ENCODE results near the gene POLR2F.
"Not testable (repeated sequence)": the region's sequence is repeated elsewhere in the genome, so short reads cannot be mapped to it uniquely, and the experiment has no call there.

POLR2F gene

DNA sequence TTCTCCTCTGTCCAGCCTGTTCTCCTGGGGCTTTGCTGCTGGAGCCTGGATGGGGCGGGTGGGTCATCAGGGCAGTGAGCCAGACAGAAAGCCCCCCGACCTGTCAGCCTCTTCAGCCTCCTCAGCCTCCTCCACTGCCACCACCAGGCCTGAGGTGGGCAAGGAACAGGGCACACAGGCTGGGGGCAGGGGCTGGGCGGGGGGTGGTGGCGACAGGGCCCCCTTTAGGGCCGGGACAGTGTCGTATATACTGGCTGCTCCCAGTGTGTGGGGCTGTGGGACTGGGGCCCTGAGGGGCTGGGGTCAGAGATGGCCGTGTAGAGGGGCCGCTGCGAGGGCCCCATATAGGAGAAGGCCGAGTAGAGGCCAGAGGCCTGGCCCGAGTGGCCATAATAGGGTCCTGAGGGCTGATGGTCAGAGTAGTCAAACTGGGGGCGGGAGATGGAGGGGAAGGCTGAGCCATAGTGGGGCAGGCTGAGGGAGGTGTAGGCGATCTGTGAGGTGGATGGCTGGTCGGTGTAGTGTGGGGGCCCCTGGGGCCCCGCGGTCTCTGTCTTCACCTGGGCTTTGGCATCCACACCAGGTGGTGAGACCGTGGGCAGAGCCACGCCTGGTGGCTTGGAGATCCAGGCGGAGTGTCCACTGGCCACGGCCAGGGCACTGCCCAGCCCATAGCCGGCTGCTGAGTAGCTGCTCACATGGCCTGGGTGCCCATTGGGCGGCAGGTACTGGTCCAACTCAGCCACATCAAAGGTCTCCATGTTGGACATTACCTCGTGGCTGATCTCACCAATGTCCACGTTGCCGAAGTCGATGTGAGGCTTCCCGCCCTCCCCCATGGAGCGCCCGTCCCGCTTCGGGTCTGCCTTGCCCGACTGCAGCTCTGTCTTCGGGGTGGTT is 20.0 kb downstream of the POLR2F start:
- no peak for DNase-seq (ENCODE audit: low read depth in 2 of 2)
- TF ChIP-seq CTCF (IDR thresholded peaks at IDR 0.05; ENCODE audit: low read depth, low read length) = no peak
- H3K4me3 ChIP-seq (replicated peaks in 1 of 2; ENCODE audit: low read depth in 2 of 2, low read length in 2 of 2) = no peak overlapping the region

DNA sequence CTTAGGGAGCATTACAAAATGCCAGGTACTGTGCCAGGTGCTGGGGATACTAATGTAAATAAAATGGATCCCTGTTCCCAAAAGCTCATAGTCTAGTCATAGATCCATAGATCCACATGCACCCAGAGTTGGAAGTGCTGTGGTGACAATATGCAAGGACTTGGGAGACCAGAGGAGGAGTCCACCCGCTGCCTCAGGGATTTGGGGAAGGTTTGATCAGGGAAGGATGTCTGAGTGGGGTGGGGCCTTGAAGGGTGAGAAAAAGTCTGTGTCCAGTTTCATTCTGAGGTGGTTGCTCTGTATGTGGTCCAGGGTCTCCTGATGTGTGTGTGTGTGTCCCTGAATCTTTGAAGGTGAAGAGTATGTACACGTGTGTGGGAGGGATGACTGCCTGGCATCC is 21.7 kb downstream of the POLR2F start:
- DNase-seq (ENCODE audit: low read depth in 2 of 2) = no peak
- no peak for TF ChIP-seq CTCF (IDR thresholded peaks at IDR 0.05; ENCODE audit: low read depth, low read length)
- no peak overlapping the region for H3K4me3 ChIP-seq (replicated peaks in 1 of 2; ENCODE audit: low read depth in 2 of 2, low read length in 2 of 2)

DNA sequence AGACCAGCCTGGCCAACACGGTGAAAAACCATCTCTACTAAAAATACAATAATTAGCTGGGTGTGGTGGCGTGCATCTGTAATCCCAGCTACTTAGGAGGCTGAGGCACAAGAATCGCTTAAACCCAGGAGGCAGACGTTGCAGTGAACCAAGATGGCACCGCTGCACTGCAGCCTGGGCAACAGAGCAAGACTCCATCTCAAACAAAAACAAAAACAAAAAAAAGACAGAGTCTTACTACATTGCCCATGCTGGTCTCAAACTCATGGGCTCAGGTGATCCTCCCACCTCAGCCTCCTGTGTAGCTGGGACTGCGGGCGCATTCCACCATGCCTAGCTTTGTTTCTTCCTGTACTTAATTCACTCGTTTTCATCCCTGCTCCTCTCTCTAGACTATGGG is 22.5 kb downstream of the POLR2F start:
- not testable (repeated sequence) for H3K4me3 ChIP-seq (replicated peaks in 1 of 2; ENCODE audit: low read depth in 2 of 2, low read length in 2 of 2); DNase-seq (ENCODE audit: low read depth in 2 of 2)

DNA sequence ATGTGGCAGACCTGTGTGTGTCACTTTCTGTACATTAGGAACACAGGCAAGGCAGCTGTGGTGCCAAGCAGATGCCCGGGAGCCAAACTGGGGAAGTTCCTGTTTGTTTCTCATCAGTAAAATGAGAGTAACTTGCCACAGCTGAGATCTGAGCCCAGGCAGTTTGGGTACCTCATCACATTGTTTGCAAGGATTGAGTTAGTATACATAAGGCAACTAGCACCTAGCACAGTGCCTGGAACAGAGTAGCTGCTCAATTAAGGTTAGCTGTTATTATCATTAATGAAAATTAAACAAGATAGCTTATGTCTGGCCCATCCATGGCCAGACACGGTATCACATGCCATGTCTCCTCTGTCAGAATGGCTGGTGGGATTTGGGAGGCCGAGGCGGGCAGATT is 23.0 kb downstream of the POLR2F start:
- DNase-seq (ENCODE audit: low read depth in 2 of 2) = no peak
- TF ChIP-seq CTCF (IDR thresholded peaks at IDR 0.05; ENCODE audit: low read depth, low read length) = no peak
- no peak overlapping the region for H3K4me3 ChIP-seq (replicated peaks in 1 of 2; ENCODE audit: low read depth in 2 of 2, low read length in 2 of 2)

GRCh38 chr22:37979782-37980181 is 26.3 kb downstream of the POLR2F start:
- no peak overlapping the region for H3K4me3 ChIP-seq (replicated peaks in 1 of 2; ENCODE audit: low read depth in 2 of 2, low read length in 2 of 2)
- no peak for DNase-seq (ENCODE audit: low read depth in 2 of 2)

GRCh38 chr22:37981282-37982011 is 27.9 kb downstream of the POLR2F start:
- TF ChIP-seq CTCF (IDR thresholded peaks at IDR 0.05; ENCODE audit: low read depth, low read length) = no peak
- no peak overlapping the region for H3K4me3 ChIP-seq (replicated peaks in 1 of 2; ENCODE audit: low read depth in 2 of 2, low read length in 2 of 2)
- no peak for DNase-seq (ENCODE audit: low read depth in 2 of 2)

More at GRCh38 chr22:37979782-37980181, 26.3 kb downstream of the POLR2F start:
- no peak for TF ChIP-seq CTCF (IDR thresholded peaks at IDR 0.05; ENCODE audit: low read depth, low read length)

DNA sequence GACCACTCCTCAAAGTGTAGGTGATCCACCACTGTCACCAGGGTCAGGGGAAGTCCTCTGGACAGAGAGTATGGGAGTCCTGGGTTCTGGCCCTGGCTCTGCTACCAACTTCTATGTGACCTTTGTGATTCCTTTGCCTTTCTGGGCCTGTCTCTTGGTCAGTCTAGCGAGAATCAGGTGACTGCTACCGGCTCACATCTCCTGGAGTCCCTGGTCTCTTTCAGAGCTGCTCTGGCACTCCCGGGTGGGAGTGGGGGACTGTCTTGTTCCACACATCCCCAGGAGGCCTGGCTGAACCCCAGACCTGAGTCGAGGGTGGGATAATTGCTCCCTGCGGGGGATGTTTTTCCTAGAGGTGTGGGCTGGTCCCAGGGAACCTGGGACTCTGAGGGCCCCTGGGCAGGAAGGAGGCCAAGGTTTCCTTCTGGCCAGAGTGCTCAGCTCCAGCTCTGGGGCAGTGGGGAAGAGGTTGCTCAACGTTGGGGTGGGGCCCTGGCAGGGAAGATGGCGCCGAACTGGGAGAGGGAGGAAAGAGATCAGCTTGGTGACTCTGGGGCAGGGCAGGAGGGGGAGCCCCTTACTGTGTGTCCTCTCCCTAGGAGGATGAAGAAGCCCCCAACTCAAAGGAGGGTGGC is 28.8 kb downstream of the POLR2F start:
- no peak overlapping the region for H3K4me3 ChIP-seq (replicated peaks in 1 of 2; ENCODE audit: low read depth in 2 of 2, low read length in 2 of 2)
- TF ChIP-seq CTCF (IDR thresholded peaks at IDR 0.05; ENCODE audit: low read depth, low read length) = no peak
- DNase-seq (ENCODE audit: low read depth in 2 of 2) = no peak
